Measurements from ENCODE around the gene SPTBN4. TPM values are rescaled to one million over a fixed set of nuclear protein-coding genes. Genes with fewer than 3 reads are reported as not detected.
"Not testable (repeated sequence)": the region's sequence is repeated elsewhere in the genome, so short reads cannot be mapped to it uniquely, and the experiment has no call there.

Gene SPTBN4
- total RNA-seq, 1 experiment from 2014 or later: 0.61 TPM

GRCh38 chr19:40549007-40549708 is 82.4 kb downstream of the SPTBN4 start:
- Histone ChIP-seq H3K4me3 (no peak overlapping the region), H3K4me1 (replicated peaks) (0 out of 2 replicates have a peak, but pooled peaks cover 3% of the 10 kb centered on the region), H3K36me3 (no peaks in the 10 kb centered on the region), H3K9me3 (replicated peaks) (no peaks in the 10 kb centered on the region), H3K27ac (no peak overlapping the region), H3K27me3 (replicated peaks) (peaks cover 20% of the 10 kb centered on the region)
- DNase-seq (ENCODE audit: low read depth in 1 of 2, low spot score in 2 of 2): peak in 1 of 2 experiments; percentile 67

- no peaks in the 10 kb centered on the region for H3K36me3 ChIP-seq
- DNase-seq (ENCODE audit: low read depth in 1 of 2, low spot score in 2 of 2): no peak
- H3K4me1 ChIP-seq (replicated peaks): 0 out of 2 replicates have a peak, but pooled peaks cover 3% of the 10 kb centered on the region
- H3K9me3 ChIP-seq (replicated peaks): no peaks in the 10 kb centered on the region
- H3K27me3 ChIP-seq (replicated peaks): peaks cover 22% of the 10 kb centered on the region
- no peak overlapping the region for H3K4me3 ChIP-seq
- no peak overlapping the region for H3K27ac ChIP-seq
Observed at GRCh38 chr19:40550951-40551350, 84.2 kb downstream of the SPTBN4 start.

- Histone ChIP-seq H3K4me3 (no peak overlapping the region), H3K27me3 (replicated peaks) (peaks cover 21% of the 10 kb centered on the region), H3K4me1 (replicated peaks) (0 out of 2 replicates have a peak, but pooled peaks cover 3% of the 10 kb centered on the region), H3K9me3 (replicated peaks) (no peaks in the 10 kb centered on the region), H3K36me3 (no peaks in the 10 kb centered on the region), H3K27ac (no peak overlapping the region)
- no peak for DNase-seq (ENCODE audit: low read depth in 1 of 2, low spot score in 2 of 2)
Observed at GRCh38 chr19:40552848-40553247, 86.0 kb downstream of the SPTBN4 start.

- peaks cover 15% of the 10 kb centered on the region for H3K27me3 ChIP-seq (replicated peaks)
- H3K36me3 ChIP-seq: no peaks in the 10 kb centered on the region
- no peak for DNase-seq (ENCODE audit: low read depth in 1 of 2, low spot score in 2 of 2)
- H3K4me1 ChIP-seq (replicated peaks): no peaks in the 10 kb centered on the region
- no peaks in the 10 kb centered on the region for H3K9me3 ChIP-seq (replicated peaks)
- H3K4me3 ChIP-seq: no peak overlapping the region
- no peak overlapping the region for H3K27ac ChIP-seq
Observed at GRCh38 chr19:40553885-40554857, 87.4 kb downstream of the SPTBN4 start.

GRCh38 chr19:40555978-40556689 is 89.3 kb downstream of the SPTBN4 start:
- Histone ChIP-seq H3K4me1 (replicated peaks) (no peaks in the 10 kb centered on the region), H3K27ac (no peak overlapping the region), H3K9me3 (replicated peaks) (no peaks in the 10 kb centered on the region), H3K4me3 (no peak overlapping the region), H3K36me3 (no peaks in the 10 kb centered on the region), H3K27me3 (replicated peaks) (peaks cover 21% of the 10 kb centered on the region)
- DNase-seq (ENCODE audit: low read depth in 1 of 2, low spot score in 2 of 2): no peak

GRCh38 chr19:40556953-40557530 is 90.2 kb downstream of the SPTBN4 start:
- no peaks in the 10 kb centered on the region for H3K36me3 ChIP-seq
- DNase-seq (ENCODE audit: low read depth in 1 of 2, low spot score in 2 of 2): no peak
- H3K27me3 ChIP-seq (replicated peaks): peaks cover 21% of the 10 kb centered on the region

GRCh38 chr19:40559394-40559793 is 92.6 kb downstream of the SPTBN4 start:
- Histone ChIP-seq H3K4me3 (no peak overlapping the region), H3K27me3 (replicated peaks) (peaks cover 15% of the 10 kb centered on the region), H3K36me3 (no peaks in the 10 kb centered on the region), H3K4me1 (replicated peaks) (no peaks in the 10 kb centered on the region), H3K27ac (no peak overlapping the region), H3K9me3 (replicated peaks) (no peaks in the 10 kb centered on the region)
- DNase-seq (ENCODE audit: low read depth in 1 of 2, low spot score in 2 of 2): no peak

More at GRCh38 chr19:40556953-40557530, 90.2 kb downstream of the SPTBN4 start:
- no peaks in the 10 kb centered on the region for H3K4me1 ChIP-seq (replicated peaks)
- H3K27ac ChIP-seq: no peak overlapping the region
- H3K4me3 ChIP-seq: no peak overlapping the region
- H3K9me3 ChIP-seq (replicated peaks): no peaks in the 10 kb centered on the region

- Histone ChIP-seq H3K36me3 (no peaks in the 10 kb centered on the region), H3K4me1 (replicated peaks) (no peaks in the 10 kb centered on the region), H3K27ac (no peak overlapping the region), H3K27me3 (replicated peaks) (peaks cover 13% of the 10 kb centered on the region), H3K9me3 (replicated peaks) (no peaks in the 10 kb centered on the region), H3K4me3 (no peak overlapping the region)
- DNase-seq (ENCODE audit: low read depth in 1 of 2, low spot score in 2 of 2): no peak
Observed at GRCh38 chr19:40560092-40560507, 93.3 kb downstream of the SPTBN4 start.

- Histone ChIP-seq H3K4me3 (no peak overlapping the region), H3K4me1 (replicated peaks) (no peaks in the 10 kb centered on the region), H3K27ac (no peak overlapping the region)
Observed at GRCh38 chr19:40561947-40562346, 95.1 kb downstream of the SPTBN4 start.

GRCh38 chr19:40564535-40564934 is 97.7 kb downstream of the SPTBN4 start:
- DNase-seq (ENCODE audit: low read depth in 1 of 2, low spot score in 2 of 2); H3K27ac ChIP-seq; H3K4me1 ChIP-seq (replicated peaks); H3K9me3 ChIP-seq (replicated peaks); H3K36me3 ChIP-seq; H3K4me3 ChIP-seq: not testable (repeated sequence)
- peaks cover 33% of the 10 kb centered on the region for H3K27me3 ChIP-seq (replicated peaks)

More at GRCh38 chr19:40561947-40562346, 95.1 kb downstream of the SPTBN4 start:
- Histone ChIP-seq H3K9me3 (replicated peaks) (no peaks in the 10 kb centered on the region), H3K27me3 (replicated peaks) (peaks cover 17% of the 10 kb centered on the region), H3K36me3 (no peaks in the 10 kb centered on the region)
- DNase-seq (ENCODE audit: low read depth in 1 of 2, low spot score in 2 of 2): no peak

GRCh38 chr19:40565355-40565754 is 98.6 kb downstream of the SPTBN4 start:
- no peak for DNase-seq (ENCODE audit: low read depth in 1 of 2, low spot score in 2 of 2)
- H3K4me1 ChIP-seq (replicated peaks): peaks cover 14% of the 10 kb centered on the region
- no peaks in the 10 kb centered on the region for H3K9me3 ChIP-seq (replicated peaks)
- H3K36me3 ChIP-seq: no peaks in the 10 kb centered on the region
- H3K27ac ChIP-seq: no peak overlapping the region
- H3K27me3 ChIP-seq (replicated peaks): peaks cover 26% of the 10 kb centered on the region
- no peak overlapping the region for H3K4me3 ChIP-seq

- no peaks in the 10 kb centered on the region for H3K9me3 ChIP-seq (replicated peaks)
- H3K4me1 ChIP-seq (replicated peaks): peaks cover 16% of the 10 kb centered on the region
- no peak overlapping the region for H3K4me3 ChIP-seq
- peaks cover 26% of the 10 kb centered on the region for H3K27me3 ChIP-seq (replicated peaks)
- H3K27ac ChIP-seq: no peak overlapping the region
- DNase-seq (ENCODE audit: low read depth in 1 of 2, low spot score in 2 of 2): no peak
- H3K36me3 ChIP-seq: no peaks in the 10 kb centered on the region
Observed at GRCh38 chr19:40565910-40566495, 99.2 kb downstream of the SPTBN4 start.

Data from SJSA1 (cell line).